Urinary bladder (tissue), 4 donors: ENCODE results near the gene LBX2. TPM values are rescaled to one million over a fixed set of nuclear protein-coding genes. Genes with fewer than 3 reads are reported as not detected.

Source experiments
- DNase-seq: peaks from one replicate; pipeline ENCODE4 v3.0.0-alpha.2; 2015; ENCODE audit errors: extremely low spot score
- H3K27ac ChIP-seq: one replicate; pipeline ENCODE4 v1.5.1; 2013; ENCODE audit warnings: low read depth, mild to moderate bottlenecking, moderate library complexity
- H3K36me3 ChIP-seq: one replicate; pipeline ENCODE4 v1.6.1; 2013; ENCODE audit warnings: mild to moderate bottlenecking, moderate library complexity; ENCODE audit not compliant: insufficient read depth
- H3K4me1 ChIP-seq: one replicate; pipeline ENCODE4 v1.6.1; 2013; ENCODE audit warnings: mild to moderate bottlenecking, moderate library complexity; ENCODE audit not compliant: insufficient read depth
- H3K4me3 ChIP-seq: one replicate; pipeline ENCODE4 v1.5.1; 2013; ENCODE audit warnings: low read depth, low read length
- WGBS: extraction: QIAGEN DNeasy Blood & Tissue Kit; methylation state at CpG from one replicate; pipeline ENCODE4 v1.1.7; 2013; 5-methylcytosine and 5-hydroxymethylcytosine counted together
- polyA plus RNA-seq: library from polyadenylated mRNA; stranded (reverse); fragments of 200-250 nt; gene quantifications from one replicate; pipeline ENCODE4 v1.2.3, GENCODE V29; 2013
- total RNA-seq: library from RNA; depleted of rRNA; stranded (reverse); fragments of >200 nt; gene quantifications from one replicate; pipeline ENCODE4 v1.2.3, GENCODE V29; 2014
- donor health status: healthy with polysubstance abuse.
- donor health status: healthy.

The LBX2 gene
- total and polyA plus RNA-seq, 2 donors, result 0.95 TPM

DNA sequence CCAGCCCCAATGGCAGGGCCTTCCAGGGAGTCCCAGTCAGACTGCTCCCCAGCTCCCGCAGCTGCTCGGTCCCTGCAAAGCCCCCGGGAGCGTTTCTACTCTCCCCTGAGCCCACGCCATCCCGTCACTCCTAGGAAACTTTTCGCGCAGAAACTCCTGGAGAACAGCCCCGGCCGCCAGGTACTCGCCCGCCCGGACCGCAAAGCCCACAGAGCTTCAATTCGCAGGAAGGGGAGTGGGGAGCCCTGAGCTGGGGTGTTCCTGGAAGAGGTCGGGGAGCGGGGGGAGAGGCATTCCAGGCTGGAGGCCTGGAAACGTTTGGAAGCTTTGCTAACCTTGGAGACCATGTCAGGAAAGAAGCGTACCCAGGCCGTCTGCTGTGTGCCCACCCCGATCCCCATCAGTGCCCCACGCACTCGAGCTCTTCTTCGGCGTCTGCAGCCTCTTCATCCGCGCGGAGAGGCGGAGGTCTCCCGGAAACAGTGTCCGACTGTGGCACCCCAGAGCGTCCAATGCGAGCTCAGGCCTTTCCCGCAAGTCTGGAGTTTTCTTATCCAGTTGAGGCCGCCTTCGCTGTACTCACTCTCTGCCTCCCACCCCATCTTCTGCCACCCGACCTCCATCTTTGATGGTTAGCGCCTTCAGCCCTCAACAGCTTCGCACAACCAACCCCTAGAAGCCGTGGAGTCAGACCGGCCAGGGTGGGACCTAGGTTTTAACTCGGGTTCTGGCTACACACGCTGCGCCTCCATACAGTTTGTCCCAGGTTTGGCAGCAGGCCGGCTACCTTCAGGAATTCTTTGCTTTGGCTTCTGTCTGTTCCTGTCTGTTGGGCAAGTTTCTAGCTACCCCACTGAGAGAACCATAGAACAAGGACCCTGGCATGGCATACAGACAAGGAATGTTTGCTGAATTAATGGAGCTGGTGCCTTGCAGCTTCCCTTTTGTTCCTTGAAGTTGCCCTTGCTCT lies 4.4 kb upstream of the LBX2 start:
- H3K4me3 ChIP-seq, result peak overlapping the region; percentile 48
- no peaks in the 10 kb centered on the region for H3K36me3 ChIP-seq
- DNase-seq, result no peak
- 43% methylated on average over 45 of the region's 45 CpGs for WGBS
- H3K4me1 ChIP-seq, result no peaks in the 10 kb centered on the region
- H3K27ac ChIP-seq, result no peak overlapping the region

DNA sequence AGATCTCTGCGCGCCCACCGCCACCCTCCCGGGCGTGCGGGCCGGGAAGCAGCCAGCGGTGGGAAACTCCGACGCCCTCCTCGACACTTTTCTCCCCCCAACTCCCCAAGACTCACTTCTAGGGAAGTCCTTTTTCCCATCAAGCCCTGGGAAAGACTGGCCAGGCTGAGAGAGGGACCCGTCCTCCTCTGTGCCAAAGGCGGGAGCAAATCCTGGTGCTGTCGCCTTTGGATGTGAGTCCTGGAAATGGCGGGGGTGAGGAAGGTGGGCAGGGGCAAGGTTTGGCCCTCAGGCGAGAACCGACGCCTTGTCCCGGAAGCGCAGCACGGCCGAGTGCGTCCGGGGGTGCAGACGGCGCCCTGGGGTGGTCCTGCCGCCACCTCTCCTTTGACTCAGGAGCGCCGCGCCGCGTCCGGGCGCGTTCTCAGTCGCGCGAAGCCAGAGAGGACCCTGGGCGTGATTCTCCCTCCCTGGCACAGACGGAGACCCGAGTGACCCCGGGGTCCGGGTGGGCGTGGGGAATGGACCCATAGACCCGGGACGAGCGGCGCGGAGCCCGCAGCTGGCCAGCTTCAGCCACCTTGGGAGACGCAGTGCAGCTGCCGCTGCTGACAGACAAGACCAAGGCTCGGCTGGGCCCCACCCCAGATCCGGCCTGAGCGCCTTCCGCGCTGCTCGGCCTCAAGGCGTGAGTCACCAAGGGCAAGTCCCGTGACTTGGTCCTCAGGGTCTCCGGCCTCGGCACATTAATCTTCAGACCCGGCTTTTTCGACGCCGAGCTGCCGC lies 3.5 kb upstream of the LBX2 start:
- H3K36me3 ChIP-seq, result no peaks in the 10 kb centered on the region
- 3% methylated on average over 67 of the region's 67 CpGs for WGBS
- no peaks in the 10 kb centered on the region for H3K4me1 ChIP-seq
- peak overlapping the region; percentile 48 for H3K4me3 ChIP-seq
- H3K27ac ChIP-seq, result no peak overlapping the region
- DNase-seq, result no peak

DNA sequence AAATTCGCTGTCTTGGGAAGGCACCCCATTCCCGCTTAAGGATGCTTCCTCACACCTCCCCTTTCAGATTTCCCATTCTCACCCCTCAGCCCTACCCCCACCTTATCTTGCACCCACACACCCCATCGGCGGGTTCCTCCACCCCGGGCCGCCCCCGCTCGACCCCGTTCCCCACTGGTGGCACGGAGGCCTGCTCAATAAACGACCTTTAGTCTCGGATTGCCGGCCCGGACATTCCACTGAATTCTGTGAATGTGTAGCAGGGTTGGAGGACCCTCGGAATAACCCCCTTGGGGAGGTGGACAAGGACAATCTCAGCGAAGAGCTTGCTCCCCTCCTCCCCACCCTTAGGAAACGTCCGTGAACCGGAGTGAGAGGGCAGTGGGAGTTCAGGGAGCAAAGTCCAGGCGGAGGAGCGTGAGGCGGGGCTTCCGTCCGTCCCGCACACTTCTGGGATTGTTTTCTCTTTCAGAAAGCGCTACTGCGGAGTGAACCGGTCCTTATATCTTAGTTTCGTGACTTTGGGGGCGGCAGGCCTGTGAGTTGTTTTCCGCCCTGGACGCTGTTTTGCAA lies 2.8 kb upstream of the LBX2 start:
- H3K4me1 ChIP-seq, result no peaks in the 10 kb centered on the region
- no peak overlapping the region for H3K27ac ChIP-seq
- H3K36me3 ChIP-seq, result no peaks in the 10 kb centered on the region
- H3K4me3 ChIP-seq, result peak overlapping the region; percentile 48
- DNase-seq, result no peak
- 29% methylated on average over 32 of the region's 32 CpGs for WGBS

DNA sequence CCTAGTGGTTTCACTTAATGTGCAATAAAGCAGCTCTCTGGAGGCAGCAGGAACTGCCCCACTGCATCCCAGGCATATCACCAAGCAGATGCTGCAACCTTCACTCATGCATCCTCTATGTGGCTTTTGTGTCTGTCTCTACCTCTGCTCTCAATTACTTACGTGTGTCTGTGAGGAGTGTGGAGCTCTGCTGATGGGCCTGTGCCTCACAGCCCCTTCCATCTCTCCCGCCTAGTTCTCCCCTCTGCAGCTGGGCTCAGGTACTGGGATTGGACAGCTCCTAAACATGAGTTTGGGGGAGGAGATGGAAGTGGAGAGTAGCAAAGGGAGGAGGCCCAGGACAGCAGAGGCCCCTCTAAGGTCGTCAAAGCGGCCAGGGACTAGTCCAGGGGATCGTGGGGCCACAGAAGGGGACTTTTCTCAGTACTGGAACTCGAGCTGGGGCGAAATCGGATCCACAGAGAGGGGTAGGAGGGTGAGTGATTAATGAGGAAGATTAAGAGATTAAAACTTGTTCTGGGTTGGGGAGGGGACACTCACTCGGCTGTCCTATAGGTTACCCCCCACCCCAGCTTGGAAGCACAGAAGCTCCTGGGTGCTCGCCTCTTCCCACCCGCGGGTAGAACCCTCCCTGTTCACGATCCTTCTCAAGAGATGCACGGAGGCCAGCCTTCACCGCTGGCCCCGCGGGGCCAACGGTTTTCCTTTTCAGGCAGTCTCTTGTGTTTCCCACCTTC lies 2.1 kb upstream of the LBX2 start:
- Histone ChIP-seq H3K27ac (no peak overlapping the region), H3K36me3 (no peaks in the 10 kb centered on the region), H3K4me3 (no peak overlapping the region), H3K4me1 (no peaks in the 10 kb centered on the region)
- no peak for DNase-seq
- WGBS, result 81% methylated on average over 18 of the region's 18 CpGs

DNA sequence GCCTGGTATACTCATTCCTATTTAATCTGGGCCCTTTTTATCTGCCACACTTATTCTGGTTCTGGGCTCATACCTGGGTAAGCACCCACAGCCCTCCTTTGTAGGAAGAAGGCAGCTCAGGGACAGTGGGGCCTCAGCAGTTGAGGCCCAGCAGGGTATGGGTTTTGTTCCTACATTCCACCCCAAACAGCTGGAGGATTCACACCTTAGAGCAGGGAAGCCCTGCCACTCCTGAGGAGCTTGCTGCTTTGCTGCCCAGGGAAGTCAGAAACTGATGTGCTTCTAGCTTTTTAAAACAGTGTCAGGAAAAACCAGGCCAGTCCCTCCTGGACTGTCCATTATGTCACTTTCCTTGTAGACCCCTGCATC lies 1.2 kb upstream of the LBX2 start:
- DNase-seq, result no peak
- Histone ChIP-seq H3K4me3 (no peak overlapping the region), H3K4me1 (no peaks in the 10 kb centered on the region), H3K36me3 (no peaks in the 10 kb centered on the region), H3K27ac (no peak overlapping the region)

DNA sequence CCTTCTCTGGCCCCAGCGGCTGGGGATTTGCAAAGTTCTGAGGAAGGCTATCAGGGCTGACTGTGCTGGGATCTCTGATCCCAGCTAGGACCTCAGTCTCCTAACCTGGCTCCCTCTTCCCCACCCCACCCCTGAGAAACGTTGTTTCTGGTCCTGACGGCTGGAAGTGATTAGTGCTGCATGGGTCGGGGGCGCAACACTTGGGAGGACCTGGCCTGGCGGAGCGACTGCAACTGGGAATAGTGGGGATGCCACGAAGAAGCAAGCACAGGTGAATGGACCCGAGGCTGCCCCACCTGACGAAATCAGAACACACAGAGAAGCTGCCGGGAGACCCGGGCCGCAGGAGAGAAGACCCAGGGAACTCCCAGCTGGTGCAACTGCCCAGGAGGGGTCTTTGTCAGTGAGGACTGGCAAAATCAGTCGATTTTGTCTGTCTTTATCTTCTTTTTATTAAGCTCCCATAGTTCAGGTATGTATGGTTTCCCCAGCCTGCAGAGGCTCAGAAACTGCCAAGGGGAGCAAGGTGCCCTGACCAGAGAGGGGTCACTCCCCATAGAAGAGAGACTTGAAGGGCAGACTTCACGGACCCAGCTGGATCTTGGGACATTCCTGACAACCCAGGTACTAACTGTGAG lies 656 bp upstream of the LBX2 start:
- no peak for DNase-seq
- Histone ChIP-seq H3K27ac (no peak overlapping the region), H3K4me3 (no peak overlapping the region), H3K4me1 (no peaks in the 10 kb centered on the region), H3K36me3 (no peaks in the 10 kb centered on the region)
- WGBS, result 47% methylated on average over 15 of the region's 15 CpGs

DNA sequence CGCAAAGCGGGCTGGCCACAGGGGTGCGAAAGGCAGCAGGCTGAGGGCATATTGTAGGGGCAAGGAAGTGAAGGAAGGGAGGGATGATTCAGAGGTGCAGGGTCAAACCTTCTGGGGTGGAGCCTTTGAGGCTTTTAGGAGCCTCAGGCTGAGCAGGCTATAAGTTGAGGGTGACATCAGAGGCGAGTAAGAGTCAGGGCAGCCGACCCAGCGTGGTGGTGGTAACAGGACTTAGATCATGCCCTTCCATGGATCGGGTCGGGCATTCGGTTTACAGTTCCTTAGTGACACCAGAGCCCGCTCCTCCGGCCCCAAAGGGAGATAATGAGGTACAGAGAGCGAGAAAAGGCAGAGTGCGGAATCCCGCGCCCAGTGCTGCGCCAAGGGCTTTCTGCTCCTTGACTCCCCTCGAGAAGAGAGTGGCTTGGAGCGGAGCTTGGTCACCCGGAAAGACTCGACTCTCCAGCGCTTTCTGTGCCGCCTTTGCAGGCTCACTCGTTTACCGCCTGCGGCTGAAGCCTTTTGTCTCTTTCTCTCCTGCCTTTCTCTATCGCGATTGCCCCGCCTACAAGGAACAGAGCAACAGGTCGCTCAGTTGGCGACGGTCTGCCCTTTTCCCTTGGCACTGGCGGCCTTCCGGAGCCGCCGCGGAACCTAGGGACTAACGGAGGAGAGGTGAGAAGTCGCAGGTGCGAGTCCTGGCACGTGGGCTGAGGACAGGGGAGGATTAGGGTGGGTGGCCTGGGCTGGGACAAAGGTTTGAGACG lies 720 bp downstream of the LBX2 start:
- DNase-seq, result no peak
- 1% methylated on average over 41 of the region's 41 CpGs for WGBS
- H3K27ac ChIP-seq, result no peak overlapping the region
- peak overlapping the region; percentile 1 for H3K4me3 ChIP-seq
- H3K36me3 ChIP-seq, result no peaks in the 10 kb centered on the region
- H3K4me1 ChIP-seq, result no peaks in the 10 kb centered on the region

DNA sequence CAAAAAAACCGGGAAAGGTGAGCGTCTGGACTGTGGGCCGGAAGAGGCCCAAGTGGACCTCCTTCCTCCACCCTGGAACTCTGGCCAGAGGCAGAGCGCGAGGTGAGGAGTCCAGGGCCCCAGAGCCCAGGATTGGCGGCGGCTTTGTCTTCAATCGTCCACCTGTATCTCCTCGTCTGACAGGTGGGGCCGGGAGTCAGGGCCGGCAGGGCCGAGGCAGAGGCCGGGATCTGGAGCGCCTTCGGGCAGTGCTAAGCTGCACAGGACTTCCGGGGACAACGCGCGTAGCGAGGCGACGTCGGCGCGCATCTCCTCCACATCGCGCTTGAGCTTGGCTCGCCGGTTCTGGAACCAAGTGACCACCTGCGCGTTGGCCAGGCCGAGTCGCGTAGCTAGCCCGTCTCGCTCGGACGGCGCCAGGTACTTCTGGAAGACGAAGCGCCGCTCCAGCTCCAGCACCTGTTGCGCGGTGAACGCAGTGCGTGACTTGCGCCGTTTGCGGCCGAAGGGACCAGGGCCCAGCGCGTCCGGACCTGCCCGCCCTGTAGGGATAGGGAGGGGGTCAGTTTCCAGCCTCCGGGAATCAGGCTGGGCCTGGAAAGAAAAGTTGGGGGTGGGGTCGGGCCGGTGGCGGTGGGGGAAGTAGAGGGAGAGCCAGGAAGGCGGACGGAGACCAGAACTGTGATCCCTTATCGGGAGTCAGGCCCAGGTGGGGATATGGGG lies 1.5 kb downstream of the LBX2 start:
- Histone ChIP-seq H3K4me3 (peak overlapping the region; percentile 17), H3K27ac (no peak overlapping the region), H3K4me1 (no peaks in the 10 kb centered on the region), H3K36me3 (no peaks in the 10 kb centered on the region)
- DNase-seq, result no peak
- 3% methylated on average over 61 of the region's 61 CpGs for WGBS

DNA sequence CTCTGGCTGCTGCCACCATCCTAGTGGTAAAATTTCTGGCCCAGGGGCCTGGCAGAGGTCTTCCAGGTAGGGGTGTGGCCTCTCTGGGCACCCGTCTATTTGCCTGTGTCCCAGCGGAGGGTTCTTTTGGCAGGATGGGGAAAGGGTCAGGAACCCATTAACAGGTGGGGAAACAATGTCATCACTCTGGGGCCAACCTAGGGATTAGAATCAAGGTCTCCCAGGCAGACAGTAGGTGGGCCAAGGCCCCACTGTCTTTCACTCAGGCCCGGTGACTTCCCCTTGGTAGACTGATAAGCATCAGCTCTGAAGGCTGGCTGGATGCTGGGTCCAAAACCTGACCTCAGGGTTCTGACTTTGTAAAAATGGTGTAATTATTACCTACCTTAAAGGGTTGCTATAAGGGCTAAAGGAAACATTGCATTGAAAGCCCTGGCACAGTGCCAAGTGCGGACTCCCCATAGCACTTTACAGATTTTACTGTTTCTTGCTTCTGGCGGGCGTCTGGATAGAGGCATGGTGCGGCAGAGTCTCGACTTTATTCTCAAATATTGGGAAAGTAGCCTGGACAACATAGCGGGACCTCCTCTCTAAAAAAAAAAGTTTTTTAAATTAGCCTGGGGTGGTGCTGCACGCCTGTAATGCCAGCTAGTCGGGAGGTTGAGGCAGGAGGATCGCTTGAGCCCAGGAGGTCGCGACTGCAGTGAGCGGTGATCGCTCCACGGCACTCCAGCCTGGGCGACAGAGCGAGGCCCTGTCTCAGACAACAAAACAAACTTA lies 2.2 kb downstream of the LBX2 start:
- WGBS, result 34% methylated on average over 19 of the region's 19 CpGs
- H3K27ac ChIP-seq, result no peak overlapping the region
- no peaks in the 10 kb centered on the region for H3K4me1 ChIP-seq
- no peak overlapping the region for H3K4me3 ChIP-seq
- H3K36me3 ChIP-seq, result peaks cover 2% of the 10 kb centered on the region
- no peak for DNase-seq

DNA sequence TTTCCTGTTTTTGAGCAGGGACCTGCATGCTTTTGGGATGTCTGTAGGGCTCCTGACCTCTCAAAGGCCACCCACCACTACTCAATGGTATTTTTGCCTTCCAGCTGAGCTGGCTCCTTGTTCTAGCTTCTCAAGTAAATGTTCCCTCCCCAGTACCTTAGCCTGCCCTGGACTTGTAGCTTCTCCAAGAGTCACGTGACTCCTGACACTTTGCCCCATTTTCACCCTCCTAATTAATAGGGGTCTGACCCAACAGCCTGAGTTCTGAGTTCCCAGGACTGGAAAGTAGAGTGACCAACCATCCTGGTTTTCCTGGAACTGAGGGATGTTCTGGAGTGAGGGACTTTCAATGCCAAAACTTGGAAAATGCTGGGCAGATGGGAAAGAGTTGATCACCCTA lies 4.0 kb downstream of the LBX2 start:
- Histone ChIP-seq H3K4me1 (no peaks in the 10 kb centered on the region), H3K4me3 (no peak overlapping the region)
- 88% methylated on average over 1 of the region's 1 CpG for WGBS

DNA sequence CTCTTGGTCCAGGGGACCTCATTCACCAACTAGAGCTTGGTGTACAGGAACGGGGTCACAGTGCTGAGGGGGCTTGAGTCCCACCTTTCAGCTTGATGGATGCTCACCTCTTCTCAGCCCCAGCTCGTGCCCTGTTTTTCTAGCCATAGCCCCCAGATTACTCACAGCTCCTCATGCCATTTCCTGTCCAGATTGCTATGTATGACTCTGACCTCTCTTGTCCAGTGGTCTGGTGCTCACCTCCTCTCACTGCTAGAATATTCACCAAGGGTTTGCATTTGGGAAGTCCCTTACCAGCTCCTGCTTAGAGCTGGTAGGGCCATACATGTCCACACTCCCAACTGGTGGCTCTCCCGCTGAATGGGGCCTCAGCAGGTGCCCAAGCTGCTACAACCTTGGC lies 5.9 kb downstream of the LBX2 start:
- H3K36me3 ChIP-seq, result peaks cover 17% of the 10 kb centered on the region

More for the DNA sequence above, 4.0 kb downstream of the LBX2 start:
- peaks cover 13% of the 10 kb centered on the region for H3K36me3 ChIP-seq
- no peak overlapping the region for H3K27ac ChIP-seq
- DNase-seq, result no peak

More for the DNA sequence above, 5.9 kb downstream of the LBX2 start:
- no peak for DNase-seq
- H3K4me3 ChIP-seq, result no peak overlapping the region
- 92% methylated on average over 3 of the region's 3 CpGs for WGBS
- H3K4me1 ChIP-seq, result no peaks in the 10 kb centered on the region
- H3K27ac ChIP-seq, result no peak overlapping the region
